ENCODE data around the gene HTR1D.
"Not testable (repeated sequence)": the region's sequence is repeated elsewhere in the genome, so short reads cannot be mapped to it uniquely, and the experiment has no call there.

Gene HTR1D

GRCh38 chr1:23196627-23197328, 20.5 kb downstream of the HTR1D start:
- Histone ChIP-seq H3K9me3 (ENCODE audit: control insufficient read depth, low read depth, low read length) (no peaks in the 10 kb centered on the region), H3K4me1 (ENCODE audit: control insufficient read depth, low read depth, low read length) (no peaks in the 10 kb centered on the region), H3K9ac (ENCODE audit: low read length) (no peak overlapping the region), H3K27ac (ENCODE audit: low read length) (no peak overlapping the region), H3K4me3 (ENCODE audit: low read length) (no peak overlapping the region), H3K36me3 (ENCODE audit: control insufficient read depth, low read depth, low read length) (no peaks in the 10 kb centered on the region), H3K27me3 (ENCODE audit: control insufficient read depth, insufficient read depth, low read length) (no peaks in the 10 kb centered on the region)

- Histone ChIP-seq H3K4me3 (ENCODE audit: low read length) (no peak overlapping the region), H3K4me1 (ENCODE audit: control insufficient read depth, low read depth, low read length) (no peaks in the 10 kb centered on the region), H3K36me3 (ENCODE audit: control insufficient read depth, low read depth, low read length) (no peaks in the 10 kb centered on the region), H3K27me3 (ENCODE audit: control insufficient read depth, insufficient read depth, low read length) (no peaks in the 10 kb centered on the region), H3K27ac (ENCODE audit: low read length) (no peak overlapping the region), H3K9me3 (ENCODE audit: control insufficient read depth, low read depth, low read length) (no peaks in the 10 kb centered on the region), H3K9ac (ENCODE audit: low read length) (no peak overlapping the region)
These were observed 22.9 kb downstream of the HTR1D start for GRCh38 chr1:23194119-23194984.

DNA sequence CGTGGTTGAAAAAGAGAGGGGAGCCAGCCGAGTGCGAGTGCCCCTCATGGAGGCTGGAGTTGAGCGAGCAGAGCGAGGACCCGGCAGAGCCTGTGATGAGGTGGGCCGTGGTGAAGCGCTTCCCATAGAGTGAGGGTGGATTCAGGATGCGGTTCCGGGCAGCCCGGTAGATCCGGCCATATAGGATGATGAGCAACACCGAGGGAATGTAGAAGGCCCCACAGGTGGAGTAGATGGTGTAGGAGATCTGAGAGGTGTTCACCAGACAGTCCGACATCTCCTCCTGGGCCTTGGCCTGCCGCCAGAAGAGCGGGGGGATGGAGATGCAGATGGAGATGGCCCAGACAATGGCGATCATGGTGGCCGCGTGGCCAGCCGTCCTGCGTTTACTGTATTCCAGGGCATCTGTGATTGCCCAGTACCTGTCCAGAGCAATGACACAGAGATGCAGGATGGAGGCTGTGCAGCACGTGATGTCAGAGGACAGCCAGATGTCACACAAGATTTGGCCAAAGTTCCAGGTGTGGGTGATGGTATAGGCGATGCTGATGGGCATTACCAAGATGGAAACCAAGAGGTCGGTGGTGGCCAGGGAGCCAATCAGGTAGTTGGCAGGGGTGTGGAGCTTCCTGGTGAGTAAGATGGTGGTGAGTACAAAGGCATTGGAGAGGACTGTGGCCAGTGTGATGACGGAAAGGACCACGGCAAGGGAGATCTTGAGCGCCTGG, 23.7 kb downstream of the HTR1D start:
- H3K27ac ChIP-seq (ENCODE audit: low read length): no peak overlapping the region

GRCh38 chr1:23191199-23191598, 26.1 kb downstream of the HTR1D start:
- H3K36me3 ChIP-seq (ENCODE audit: control insufficient read depth, low read depth, low read length): no peaks in the 10 kb centered on the region
- no peak overlapping the region for H3K4me3 ChIP-seq (ENCODE audit: low read length)
- H3K9me3 ChIP-seq (ENCODE audit: control insufficient read depth, low read depth, low read length): no peaks in the 10 kb centered on the region
- H3K4me1 ChIP-seq (ENCODE audit: control insufficient read depth, low read depth, low read length): no peaks in the 10 kb centered on the region
- no peaks in the 10 kb centered on the region for H3K27me3 ChIP-seq (ENCODE audit: control insufficient read depth, insufficient read depth, low read length)
- H3K27ac ChIP-seq (ENCODE audit: low read length): no peak overlapping the region
- no peak overlapping the region for H3K9ac ChIP-seq (ENCODE audit: low read length)

More for the DNA sequence above, 23.7 kb downstream of the HTR1D start:
- Histone ChIP-seq H3K9me3 (ENCODE audit: control insufficient read depth, low read depth, low read length) (no peaks in the 10 kb centered on the region), H3K9ac (ENCODE audit: low read length) (no peak overlapping the region), H3K4me1 (ENCODE audit: control insufficient read depth, low read depth, low read length) (no peaks in the 10 kb centered on the region), H3K4me3 (ENCODE audit: low read length) (no peak overlapping the region), H3K36me3 (ENCODE audit: control insufficient read depth, low read depth, low read length) (no peaks in the 10 kb centered on the region), H3K27me3 (ENCODE audit: control insufficient read depth, insufficient read depth, low read length) (no peaks in the 10 kb centered on the region)

GRCh38 chr1:23188936-23189452, 28.3 kb downstream of the HTR1D start:
- H3K9ac ChIP-seq (ENCODE audit: low read length); H3K4me3 ChIP-seq (ENCODE audit: low read length); H3K9me3 ChIP-seq (ENCODE audit: control insufficient read depth, low read depth, low read length); H3K4me1 ChIP-seq (ENCODE audit: control insufficient read depth, low read depth, low read length); H3K27ac ChIP-seq (ENCODE audit: low read length); H3K36me3 ChIP-seq (ENCODE audit: control insufficient read depth, low read depth, low read length); H3K27me3 ChIP-seq (ENCODE audit: control insufficient read depth, insufficient read depth, low read length): not testable (repeated sequence)

DNA sequence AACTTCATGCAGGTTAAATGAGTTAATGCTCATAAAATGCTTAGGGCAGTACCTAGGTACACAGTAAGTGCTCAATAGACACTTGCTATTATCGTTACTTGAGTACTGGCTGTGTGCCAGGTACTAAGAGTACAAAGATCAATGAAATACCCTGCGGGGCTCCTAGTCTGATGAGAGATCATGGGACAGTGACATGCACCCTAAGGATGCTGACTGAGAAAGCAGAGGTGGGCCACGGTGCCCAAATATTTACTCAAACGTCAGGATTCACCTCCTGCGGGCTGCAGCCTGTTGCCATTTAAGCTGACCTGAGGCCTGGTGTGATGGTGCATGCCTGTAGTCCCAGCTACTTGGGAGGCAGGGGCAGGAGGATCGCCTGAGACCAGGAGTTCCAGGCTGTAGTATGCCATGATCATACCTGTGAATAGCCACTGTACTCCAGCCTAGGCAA, 28.8 kb downstream of the HTR1D start:
- Histone ChIP-seq H3K36me3 (ENCODE audit: control insufficient read depth, low read depth, low read length) (no peaks in the 10 kb centered on the region), H3K4me3 (ENCODE audit: low read length) (no peak overlapping the region), H3K27me3 (ENCODE audit: control insufficient read depth, insufficient read depth, low read length) (no peaks in the 10 kb centered on the region), H3K4me1 (ENCODE audit: control insufficient read depth, low read depth, low read length) (no peaks in the 10 kb centered on the region), H3K9ac (ENCODE audit: low read length) (no peak overlapping the region), H3K27ac (ENCODE audit: low read length) (no peak overlapping the region), H3K9me3 (ENCODE audit: control insufficient read depth, low read depth, low read length) (no peaks in the 10 kb centered on the region)

DNA sequence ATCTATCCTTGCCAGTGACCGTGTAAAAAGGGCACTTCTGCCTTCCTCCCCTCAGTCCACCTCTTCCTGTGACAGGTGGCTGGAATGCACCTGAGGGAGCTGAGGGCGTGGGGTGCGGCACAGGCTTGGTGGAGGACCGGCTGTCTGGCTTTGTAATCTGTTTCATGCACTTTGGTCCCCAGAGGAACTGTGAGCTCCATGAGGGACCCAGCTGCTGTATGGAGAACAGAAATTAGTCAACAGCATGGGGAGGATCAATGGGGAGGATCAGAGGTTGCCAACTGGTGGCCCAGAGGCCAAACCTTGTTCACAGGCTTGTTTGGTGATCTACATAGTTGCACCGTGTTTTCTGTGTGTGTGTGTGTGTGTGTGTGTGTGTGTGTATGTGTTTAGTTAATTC, 29.7 kb downstream of the HTR1D start:
- Histone ChIP-seq H3K9me3 (ENCODE audit: control insufficient read depth, low read depth, low read length) (no peaks in the 10 kb centered on the region), H3K9ac (ENCODE audit: low read length) (no peak overlapping the region), H3K36me3 (ENCODE audit: control insufficient read depth, low read depth, low read length) (no peaks in the 10 kb centered on the region), H3K27me3 (ENCODE audit: control insufficient read depth, insufficient read depth, low read length) (no peaks in the 10 kb centered on the region), H3K27ac (ENCODE audit: low read length) (no peak overlapping the region), H3K4me1 (ENCODE audit: control insufficient read depth, low read depth, low read length) (no peaks in the 10 kb centered on the region), H3K4me3 (ENCODE audit: low read length) (no peak overlapping the region)

GRCh38 chr1:23185381-23185780, 31.9 kb downstream of the HTR1D start:
- H3K27me3 ChIP-seq (ENCODE audit: control insufficient read depth, insufficient read depth, low read length): no peaks in the 10 kb centered on the region
- H3K4me3 ChIP-seq (ENCODE audit: low read length): no peak overlapping the region
- H3K9me3 ChIP-seq (ENCODE audit: control insufficient read depth, low read depth, low read length): no peaks in the 10 kb centered on the region
- H3K9ac ChIP-seq (ENCODE audit: low read length): no peak overlapping the region
- no peak overlapping the region for H3K27ac ChIP-seq (ENCODE audit: low read length)
- H3K36me3 ChIP-seq (ENCODE audit: control insufficient read depth, low read depth, low read length): no peaks in the 10 kb centered on the region
- H3K4me1 ChIP-seq (ENCODE audit: control insufficient read depth, low read depth, low read length): no peaks in the 10 kb centered on the region

DNA sequence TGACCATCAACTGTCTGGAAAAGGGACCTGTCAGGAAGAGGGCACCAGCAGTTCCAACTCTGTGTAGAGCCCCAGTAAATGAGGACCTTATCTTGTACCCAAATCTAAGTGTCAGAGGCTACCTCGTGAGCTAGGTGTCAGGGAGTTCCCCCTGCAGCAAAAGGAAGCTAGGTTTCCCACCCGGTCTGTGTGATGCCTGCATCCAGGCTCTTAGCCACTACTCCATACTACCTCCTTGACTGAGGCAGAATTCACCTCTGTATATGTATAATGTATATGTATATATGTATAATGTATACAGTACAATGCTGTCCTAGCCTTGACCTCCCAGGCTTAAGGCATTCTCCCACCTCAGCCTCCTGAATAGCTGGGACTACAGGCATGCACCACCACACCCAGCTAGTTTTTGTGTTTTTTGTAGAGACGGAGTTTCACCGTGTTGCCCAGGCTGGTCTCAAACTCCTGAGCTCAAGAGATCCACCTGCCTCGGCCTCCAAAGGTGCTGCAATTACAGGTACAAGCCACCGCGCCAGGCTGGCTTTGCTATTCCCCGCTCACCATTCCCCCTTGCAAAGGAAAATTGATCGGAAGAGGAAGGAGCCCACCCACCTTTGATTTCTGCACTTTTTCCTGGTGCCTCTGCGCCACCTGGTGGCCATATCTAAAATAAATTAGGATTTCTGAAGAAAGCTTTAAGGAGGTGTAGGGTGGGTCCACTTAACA, 32.9 kb downstream of the HTR1D start:
- H3K9ac ChIP-seq (ENCODE audit: low read length): no peak overlapping the region
- no peak overlapping the region for H3K4me3 ChIP-seq (ENCODE audit: low read length)
- no peak overlapping the region for H3K27ac ChIP-seq (ENCODE audit: low read length)

GRCh38 chr1:23179862-23180261, 37.4 kb downstream of the HTR1D start:
- no peak overlapping the region for H3K27ac ChIP-seq (ENCODE audit: low read length)
- H3K36me3 ChIP-seq (ENCODE audit: control insufficient read depth, low read depth, low read length): no peaks in the 10 kb centered on the region
- H3K9me3 ChIP-seq (ENCODE audit: control insufficient read depth, low read depth, low read length): no peaks in the 10 kb centered on the region
- no peak overlapping the region for H3K9ac ChIP-seq (ENCODE audit: low read length)
- peaks cover 4% of the 10 kb centered on the region for H3K4me1 ChIP-seq (ENCODE audit: control insufficient read depth, low read depth, low read length)
- H3K4me3 ChIP-seq (ENCODE audit: low read length): no peak overlapping the region
- H3K27me3 ChIP-seq (ENCODE audit: control insufficient read depth, insufficient read depth, low read length): peaks cover 46% of the 10 kb centered on the region

More for the DNA sequence above, 32.9 kb downstream of the HTR1D start:
- H3K36me3 ChIP-seq (ENCODE audit: control insufficient read depth, low read depth, low read length): no peaks in the 10 kb centered on the region
- H3K9me3 ChIP-seq (ENCODE audit: control insufficient read depth, low read depth, low read length): no peaks in the 10 kb centered on the region
- no peaks in the 10 kb centered on the region for H3K4me1 ChIP-seq (ENCODE audit: control insufficient read depth, low read depth, low read length)
- H3K27me3 ChIP-seq (ENCODE audit: control insufficient read depth, insufficient read depth, low read length): peaks cover 7% of the 10 kb centered on the region

DNA sequence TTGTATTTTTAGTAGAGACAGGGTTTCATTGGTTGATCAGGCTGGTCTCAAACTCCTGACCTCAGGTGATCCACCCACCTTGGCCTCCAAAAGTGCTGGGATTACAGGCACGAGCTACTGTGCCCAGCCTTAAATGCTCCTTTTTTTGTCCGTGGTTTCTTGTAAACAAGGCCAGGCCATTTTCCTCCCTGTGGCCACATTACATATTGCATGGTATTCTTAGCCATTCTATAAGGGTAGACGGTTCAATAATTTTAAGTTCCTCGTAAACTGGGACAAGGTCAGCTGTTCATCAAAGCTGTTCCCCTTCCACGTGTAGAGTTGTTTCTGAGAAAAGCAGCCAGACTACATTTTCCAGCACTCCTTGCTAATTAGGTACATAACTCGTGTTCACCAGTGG, 38.4 kb downstream of the HTR1D start:
- Histone ChIP-seq H3K9me3 (ENCODE audit: control insufficient read depth, low read depth, low read length) (no peaks in the 10 kb centered on the region), H3K4me1 (ENCODE audit: control insufficient read depth, low read depth, low read length) (peaks cover 4% of the 10 kb centered on the region), H3K4me3 (ENCODE audit: low read length) (no peak overlapping the region), H3K9ac (ENCODE audit: low read length) (no peak overlapping the region), H3K36me3 (ENCODE audit: control insufficient read depth, low read depth, low read length) (no peaks in the 10 kb centered on the region), H3K27ac (ENCODE audit: low read length) (no peak overlapping the region), H3K27me3 (ENCODE audit: control insufficient read depth, insufficient read depth, low read length) (peaks cover 46% of the 10 kb centered on the region)

All from iPS-18a (cell line).